SK-N-SH treated with all-trans-retinoic acid at 6 μM for 48 hours (cell line): ENCODE results near the gene BFSP2.

Source experiments
- CREB5 ChIP-seq: fragments of 250-450 bp; sonication (Bioruptor Pico); IDR thresholded peaks from 2 replicates; pipeline ENCODE4 v1.5.1; 2020; ENCODE audit warnings: low read depth, mild to moderate bottlenecking, moderate library complexity
- ESRRG ChIP-seq: fragments of 250-450 bp; sonication (Bioruptor Pico); IDR thresholded peaks from 2 replicates; pipeline ENCODE4 v1.6.1; 2021; ENCODE audit warnings: mild to moderate bottlenecking
- POU6F1 ChIP-seq: fragments of 250-450 bp; sonication (Bioruptor Pico); IDR thresholded peaks from 2 replicates; pipeline ENCODE4 v1.8.0; 2021; ENCODE audit warnings: low read depth, mild to moderate bottlenecking, moderate library complexity, borderline replicate concordance
- PPARA ChIP-seq: fragments of 250-450 bp; sonication (Bioruptor Pico); IDR thresholded peaks from 2 replicates; pipeline ENCODE4 v1.5.0; 2020; ENCODE audit warnings: mild to moderate bottlenecking, borderline replicate concordance
- RARB ChIP-seq: fragments of 250-450 bp; sonication (Bioruptor Pico); IDR thresholded peaks from 2 replicates; pipeline ENCODE4 v1.8.0; 2021; ENCODE audit warnings: mild to moderate bottlenecking, moderate library complexity
- ZC3H10 ChIP-seq: fragments of 250-450 bp; sonication (Bioruptor Pico); IDR thresholded peaks from 2 replicates; pipeline ENCODE4 v1.5.1; 2021; ENCODE audit warnings: mild to moderate bottlenecking, moderate library complexity
- ZFP30 ChIP-seq: fragments of 450-650 bp; formaldehyde crosslinking; IDR thresholded peaks from 2 replicates; pipeline ENCODE4 v1.5.0; 2022; ENCODE audit warnings: mild to moderate bottlenecking, moderate library complexity

GRCh38 chr3:133453383-133453782 lies 53.5 kb downstream of the BFSP2 start:
- TF ChIP-seq ZFP30 (CRISPR knock-in tag) (no peak), RARB (CRISPR knock-in tag) (no peak), POU6F1 (CRISPR knock-in tag) (no peak), CREB5 (CRISPR knock-in tag) (no peak), PPARA (CRISPR knock-in tag) (no peak), ESRRG (CRISPR knock-in tag) (no peak), ZC3H10 (CRISPR knock-in tag) (no peak)
